CD14-positive monocyte (primary cell): Measurements from ENCODE around the gene INPP5A. TPM values are rescaled to one million over a fixed set of nuclear protein-coding genes. Genes with fewer than 3 reads are reported as not detected.

ENCODE experiments used
- DNase-seq, 3 donors: peaks; one replicate each; pipeline ENCODE4 v3.0.0-alpha.2; 2011 to 2022
- H2AFZ ChIP-seq: 2 replicates; pipeline ENCODE4 v1.6.0; 2012; ENCODE audit warnings: mild to moderate bottlenecking, low read depth, low read length, inconsistent platforms; ENCODE audit not compliant: insufficient read depth, poor library complexity, severe bottlenecking
- H3K27ac ChIP-seq, 2 donors: 1 replicate in 1 of 2; 2 replicates in 1 of 2; pipeline ENCODE4 v1.5.1; 2012 to 2013; ENCODE audit warnings: low read length in 2 of 2, control low read depth in 1 of 2, inconsistent platforms in 1 of 2, low read depth in 1 of 2, mild to moderate bottlenecking in 1 of 2
- H3K27me3 ChIP-seq, 2 donors: one replicate each; pipeline versions ENCODE4 v1.6.0 to v1.6.1; 2011 to 2013; ENCODE audit warnings: low read length in 2 of 2; ENCODE audit not compliant: control insufficient read depth in 2 of 2, insufficient read depth in 2 of 2
- H3K36me3 ChIP-seq, 2 donors: replicated peaks in 1 of 2; 1 replicate in 1 of 2; 2 replicates in 1 of 2; pipeline versions ENCODE4 v1.5.1 to v1.6.1; 2012 to 2013; ENCODE audit warnings: low read length in 2 of 2, control low read depth in 1 of 2, inconsistent platforms in 1 of 2, mild to moderate bottlenecking in 1 of 2; ENCODE audit not compliant: insufficient read depth in 2 of 2, control insufficient read depth in 1 of 2
- H3K4me1 ChIP-seq, 2 donors: 1 replicate in 1 of 2; 2 replicates in 1 of 2; pipeline versions ENCODE4 v1.5.1 to v1.6.1; 2012 to 2013; ENCODE audit warnings: low read length in 2 of 2, control low read depth in 1 of 2, inconsistent platforms in 1 of 2, mild to moderate bottlenecking in 1 of 2, moderate library complexity in 1 of 2; ENCODE audit not compliant: insufficient read depth in 2 of 2, control insufficient read depth in 1 of 2
- H3K4me2 ChIP-seq: replicated peaks from 2 replicates; pipeline ENCODE3; 2012; ENCODE audit warnings: low read length, moderate library complexity, mild to moderate bottlenecking; ENCODE audit not compliant: poor library complexity, severe bottlenecking; ENCODE audit errors: extremely low read depth
- H3K4me3 ChIP-seq, 3 experiments: fragments of 200-600 bp in 1 of 3; sonication (generic) in 1 of 3; replicated peaks in 1 of 3; 1 replicate in 2 of 3; 2 replicates in 1 of 3; pipeline ENCODE4 v1.5.1; 2011 to 2013; ENCODE audit warnings: low read length in 3 of 3, mild to moderate bottlenecking in 3 of 3, control low read depth in 2 of 3, low read depth in 2 of 3, inconsistent platforms in 1 of 3, moderate library complexity in 1 of 3
- H3K79me2 ChIP-seq: 2 replicates; pipeline ENCODE4 v1.6.0; 2012; ENCODE audit warnings: mild to moderate bottlenecking, control low read depth, inconsistent platforms, low read length, moderate library complexity; ENCODE audit not compliant: insufficient read depth
- H3K9ac ChIP-seq: 2 replicates; pipeline ENCODE4 v1.6.0; 2017; ENCODE audit warnings: low read length, mild to moderate bottlenecking; ENCODE audit not compliant: insufficient read depth, poor library complexity, severe bottlenecking
- H3K9me3 ChIP-seq, 2 donors: replicated peaks in 1 of 2; 1 replicate in 1 of 2; 2 replicates in 1 of 2; pipeline versions ENCODE4 v1.5.1 to v1.6.1; 2012 to 2013; ENCODE audit warnings: low read length in 2 of 2, control low read depth in 1 of 2; ENCODE audit not compliant: control insufficient read depth in 1 of 2, insufficient read depth in 1 of 2
- H4K20me1 ChIP-seq: 2 replicates; pipeline ENCODE4 v1.6.0; 2012; ENCODE audit warnings: mild to moderate bottlenecking, low read length, control low read depth, moderate library complexity; ENCODE audit not compliant: insufficient read depth
- H3K27ac Mint-ChIP-seq, 7 donors: one replicate each; pipeline ENCODE4 v1.8.0; 2020; ENCODE audit warnings: mild to moderate bottlenecking in 7 of 7, mixed read lengths in 7 of 7, moderate library complexity in 6 of 7, inconsistent platforms in 2 of 7
- H3K27me3 Mint-ChIP-seq, 3 donors: one replicate each; pipeline ENCODE4 v1.8.0; 2021 to 2022; ENCODE audit warnings: low read depth in 3 of 3, mild to moderate bottlenecking in 3 of 3, mixed read lengths in 3 of 3, moderate library complexity in 3 of 3, inconsistent platforms in 1 of 3
- H3K36me3 Mint-ChIP-seq, 2 donors: one replicate each; pipeline ENCODE4 v1.8.0; 2020; ENCODE audit warnings: mixed read lengths in 2 of 2, inconsistent platforms in 1 of 2, mild to moderate bottlenecking in 1 of 2
- H3K4me1 Mint-ChIP-seq: one replicate; pipeline ENCODE4 v1.8.0; 2020; ENCODE audit warnings: mild to moderate bottlenecking, mixed read lengths
- H3K4me3 Mint-ChIP-seq, 2 donors: one replicate each; pipeline ENCODE4 v1.8.0; 2020; ENCODE audit warnings: mild to moderate bottlenecking in 2 of 2, mixed read lengths in 2 of 2, moderate library complexity in 1 of 2
- H3K9me3 Mint-ChIP-seq, 7 donors: one replicate each; pipeline ENCODE4 v1.8.0; 2020 to 2022; ENCODE audit warnings: mixed read lengths in 7 of 7, mild to moderate bottlenecking in 6 of 7, moderate library complexity in 6 of 7, inconsistent platforms in 2 of 7
- WGBS: methylation state at CpG from one replicate; pipeline ENCODE4 v1.1.5; 2013; ENCODE audit warnings: missing lambda C conversion rate; ENCODE audit not compliant: insufficient coverage; 5-methylcytosine and 5-hydroxymethylcytosine counted together
- intact Hi-C, 2 donors: fragments of 100-400 bp; cut with micrococcal nuclease; formaldehyde crosslinking; loops; one replicate each; pipeline versions ENCODE4 v1.15.0 to v1.15.1; 2023
- polyA plus RNA-seq, 3 donors: library from polyadenylated mRNA; depleted of rRNA in 1 of 3; unstranded in 2 of 3; stranded (reverse) in 1 of 3; fragments of 300-500 nt in 2 of 3; fragments of >200 nt in 1 of 3; fragmentation: Illumina TruSeq in 2 of 3; gene quantifications; 1 replicate in 2 of 3; 2 replicates in 1 of 3; pipeline ENCODE4 v1.2.3, GENCODE V29; 2012 to 2021
- TF ChIP-seq, protein P1 (sequence below): fragments of 200-600 bp; IDR thresholded peaks from one replicate; pipeline ENCODE4 v1.8.0; 2022; ENCODE audit warnings: antibody characterized with exemption, mild to moderate bottlenecking

Gene INPP5A
- polyA plus RNA-seq, 3 donors: 0.87 to 17.2 (median 2.9) TPM

DNA sequence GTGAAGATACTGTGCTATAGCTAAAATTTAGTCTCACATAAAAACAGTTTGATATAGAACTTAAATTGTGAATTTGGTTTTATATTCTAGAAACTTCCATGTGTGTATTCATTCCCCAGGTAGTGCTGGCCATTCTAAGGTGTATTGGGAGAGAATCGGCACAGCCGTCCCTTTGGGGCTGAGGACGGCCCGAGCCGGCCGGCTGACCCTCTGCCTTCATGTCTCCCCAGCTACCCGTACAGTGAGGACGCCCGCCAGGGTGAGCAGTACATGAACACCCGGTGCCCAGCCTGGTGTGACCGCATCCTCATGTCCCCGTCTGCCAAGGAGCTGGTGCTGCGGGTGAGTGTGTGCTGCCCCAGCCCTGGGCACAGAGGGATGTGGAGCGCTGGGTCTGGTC lies 239.9 kb downstream of the INPP5A start:
- intact Hi-C loops: no loop called here
- TF ChIP-seq, protein P1, sequence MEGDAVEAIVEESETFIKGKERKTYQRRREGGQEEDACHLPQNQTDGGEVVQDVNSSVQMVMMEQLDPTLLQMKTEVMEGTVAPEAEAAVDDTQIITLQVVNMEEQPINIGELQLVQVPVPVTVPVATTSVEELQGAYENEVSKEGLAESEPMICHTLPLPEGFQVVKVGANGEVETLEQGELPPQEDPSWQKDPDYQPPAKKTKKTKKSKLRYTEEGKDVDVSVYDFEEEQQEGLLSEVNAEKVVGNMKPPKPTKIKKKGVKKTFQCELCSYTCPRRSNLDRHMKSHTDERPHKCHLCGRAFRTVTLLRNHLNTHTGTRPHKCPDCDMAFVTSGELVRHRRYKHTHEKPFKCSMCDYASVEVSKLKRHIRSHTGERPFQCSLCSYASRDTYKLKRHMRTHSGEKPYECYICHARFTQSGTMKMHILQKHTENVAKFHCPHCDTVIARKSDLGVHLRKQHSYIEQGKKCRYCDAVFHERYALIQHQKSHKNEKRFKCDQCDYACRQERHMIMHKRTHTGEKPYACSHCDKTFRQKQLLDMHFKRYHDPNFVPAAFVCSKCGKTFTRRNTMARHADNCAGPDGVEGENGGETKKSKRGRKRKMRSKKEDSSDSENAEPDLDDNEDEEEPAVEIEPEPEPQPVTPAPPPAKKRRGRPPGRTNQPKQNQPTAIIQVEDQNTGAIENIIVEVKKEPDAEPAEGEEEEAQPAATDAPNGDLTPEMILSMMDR: no peak
- H3K9me3 ChIP-seq: no peaks in the 10 kb centered on the region
- no peaks in the 10 kb centered on the region for H3K27me3 ChIP-seq
- Mint-ChIP-seq H3K4me3 (no peak overlapping the region), H3K27me3 (peaks cover 3 to 4% (median 3%) of the 10 kb centered on the region in 3 donors), H3K9me3 (peaks cover 0 to 3% (median 0%) of the 10 kb centered on the region in 7 donors), H3K27ac (no peak overlapping the region), H3K36me3 (peaks cover 41 to 67% of the 10 kb centered on the region in 2 donors), H3K4me1 (no peaks in the 10 kb centered on the region)
- H3K4me2 ChIP-seq: no peak overlapping the region
- H3K79me2 ChIP-seq: no peaks in the 10 kb centered on the region
- H3K4me3 ChIP-seq: no peak overlapping the region
- H3K36me3 ChIP-seq: peaks cover 41 to 48% of the 10 kb centered on the region in 2 donors
- WGBS: over 99% methylated on average over 13 of the region's 14 CpGs
- no peak overlapping the region for H3K27ac ChIP-seq
- H4K20me1 ChIP-seq: no peaks in the 10 kb centered on the region
- no peak for DNase-seq
- H3K9ac ChIP-seq: no peak overlapping the region
- H2AFZ ChIP-seq: no peak overlapping the region
- H3K4me1 ChIP-seq: no peaks in the 10 kb centered on the region

DNA sequence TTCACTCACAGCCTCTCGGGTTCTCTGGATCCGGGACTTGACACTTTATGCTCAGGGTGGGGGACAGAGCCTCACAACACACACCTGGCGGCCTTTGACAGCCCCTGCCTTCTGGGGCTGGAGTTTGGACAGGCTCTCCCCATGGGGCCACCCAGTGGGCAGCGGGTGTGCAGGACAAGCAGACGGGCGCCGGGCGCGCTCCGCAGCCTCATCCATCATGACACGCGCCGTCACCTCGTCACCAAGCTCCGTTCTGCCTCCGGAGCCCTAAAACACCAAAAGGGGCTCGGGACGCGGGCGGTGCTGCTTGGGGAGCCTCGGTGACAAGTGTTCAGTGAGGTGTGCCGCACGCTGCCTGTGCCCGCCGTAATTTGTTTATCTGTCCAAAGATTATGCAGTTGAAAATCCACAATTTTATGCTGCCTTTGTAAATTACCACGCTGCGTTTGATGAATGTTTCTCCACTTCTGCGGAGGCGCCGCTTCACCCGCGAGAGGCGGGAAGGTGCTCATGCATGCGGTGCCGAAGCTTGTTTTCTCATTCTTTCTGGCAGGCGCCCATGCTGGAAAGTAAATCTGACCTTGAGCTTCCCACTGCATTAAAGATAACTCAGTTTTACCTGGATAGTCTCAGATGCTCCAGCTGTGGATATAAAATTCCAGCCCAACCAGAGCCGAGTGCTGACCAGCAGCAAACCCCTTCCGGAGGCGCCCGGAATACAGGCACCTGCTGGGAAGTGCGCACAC lies 242.1 kb downstream of the INPP5A start:
- H3K4me1 Mint-ChIP-seq: peaks cover 4% of the 10 kb centered on the region
- H3K27ac ChIP-seq: no peak overlapping the region
- WGBS: 98% methylated on average over 37 of the region's 41 CpGs
- no peak overlapping the region for H3K4me3 ChIP-seq
- H3K9ac ChIP-seq: no peak overlapping the region
- H3K9me3 ChIP-seq: peaks cover 0 to 5% of the 10 kb centered on the region in 2 donors
- H3K4me1 ChIP-seq: no peaks in the 10 kb centered on the region
- no peak for DNase-seq
- H2AFZ ChIP-seq: no peak overlapping the region
- H3K4me2 ChIP-seq: no peak overlapping the region
- no peak overlapping the region for H3K27ac Mint-ChIP-seq
- TF ChIP-seq, protein P1: no peak
- H3K36me3 ChIP-seq: peaks cover 49 to 51% of the 10 kb centered on the region in 2 donors
- peaks cover 5% of the 10 kb centered on the region for H4K20me1 ChIP-seq
- peaks cover 19 to 24% (median 23%) of the 10 kb centered on the region in 3 donors for H3K27me3 Mint-ChIP-seq
- peaks cover 50 to 72% of the 10 kb centered on the region in 2 donors for H3K36me3 Mint-ChIP-seq
- peaks cover 6 to 15% of the 10 kb centered on the region in 2 donors for H3K27me3 ChIP-seq
- H3K4me3 Mint-ChIP-seq: no peak overlapping the region
- H3K79me2 ChIP-seq: no peaks in the 10 kb centered on the region
- intact Hi-C loops: no loop called here
- H3K9me3 Mint-ChIP-seq: peaks cover 0 to 7% (median 4%) of the 10 kb centered on the region in 7 donors
